Natural killer cell (primary cell): ENCODE measurements around the gene WDR45B. TPM values are rescaled to one million over a fixed set of nuclear protein-coding genes. Genes with fewer than 3 reads are reported as not detected.

Experiments
- ATAC-seq, 3 donors: fragments of 150-1000 bp in 2 of 3; fragments of 200-7000 bp in 1 of 3; cut with Tn5 transposase; 1 replicate in 1 of 3; 2 replicates in 2 of 3; pipeline ENCODE4 v1.10.0; 2021; ENCODE audit warnings: mild to moderate bottlenecking in 2 of 3, moderate library complexity in 2 of 3
- DNase-seq, 2 donors: peaks; one replicate each; pipeline versions ENCODE4 v3.0.0 to v3.0.0-alpha.2; 2013 to 2021; ENCODE audit warnings: mixed read lengths in 1 of 2
- H3K27ac ChIP-seq: one replicate; pipeline ENCODE4 v1.5.1; 2013; ENCODE audit warnings: mild to moderate bottlenecking, low read length
- H3K27me3 ChIP-seq: one replicate; pipeline ENCODE4 v1.6.1; 2013; ENCODE audit warnings: low read length; ENCODE audit not compliant: control insufficient read depth, insufficient read depth
- H3K36me3 ChIP-seq: one replicate; pipeline ENCODE4 v1.6.1; 2013; ENCODE audit warnings: low read length; ENCODE audit not compliant: control insufficient read depth, insufficient read depth
- H3K4me1 ChIP-seq: one replicate; pipeline ENCODE4 v1.6.1; 2013; ENCODE audit warnings: low read length; ENCODE audit not compliant: control insufficient read depth, insufficient read depth
- H3K4me3 ChIP-seq: one replicate; pipeline ENCODE4 v1.5.1; 2013; ENCODE audit warnings: low read length
- H3K9me3 ChIP-seq: one replicate; pipeline ENCODE4 v1.6.1; 2013; ENCODE audit warnings: low read length; ENCODE audit not compliant: control insufficient read depth, insufficient read depth
- H3K27ac Mint-ChIP-seq, 2 donors: one replicate each; pipeline ENCODE4 v1.8.0; 2022; ENCODE audit warnings: mild to moderate bottlenecking in 2 of 2, mixed read lengths in 2 of 2, moderate library complexity in 1 of 2
- H3K27me3 Mint-ChIP-seq, 2 donors: one replicate each; pipeline ENCODE4 v1.8.0; 2022; ENCODE audit warnings: low read depth in 2 of 2, mixed read lengths in 2 of 2
- H3K36me3 Mint-ChIP-seq: one replicate; pipeline ENCODE4 v1.8.0; 2022; ENCODE audit warnings: mixed read lengths
- H3K4me1 Mint-ChIP-seq, 2 donors: one replicate each; pipeline ENCODE4 v1.8.0; 2022; ENCODE audit warnings: mixed read lengths in 2 of 2
- H3K4me3 Mint-ChIP-seq: one replicate; pipeline ENCODE4 v1.8.0; 2022; ENCODE audit warnings: mild to moderate bottlenecking, moderate library complexity, mixed read lengths
- H3K9me3 Mint-ChIP-seq, 2 donors: one replicate each; pipeline ENCODE4 v1.8.0; 2022; ENCODE audit warnings: mixed read lengths in 2 of 2
- CTCF ChIP-seq: fragments of 200-600 bp; IDR thresholded peaks from one replicate; pipeline ENCODE4 v1.8.0; 2022; ENCODE audit warnings: antibody characterized with exemption
- WGBS: methylation state at CpG from one replicate; pipeline ENCODE4 v1.1.7; 2013; ENCODE audit warnings: missing lambda C conversion rate; ENCODE audit not compliant: insufficient coverage; 5-methylcytosine and 5-hydroxymethylcytosine counted together
- intact Hi-C: fragments of 100-400 bp; cut with micrococcal nuclease; formaldehyde crosslinking; loops from one replicate; pipeline ENCODE4 v1.14.2; 2022
- total RNA-seq, 4 donors: library from RNA; stranded (reverse); fragments of 120-200 nt in 1 of 4; gene quantifications; one replicate each; pipeline versions ENCODE4 v1.2.3 to v1.2.4, GENCODE V29; 2013 to 2022

WDR45B gene
- total RNA-seq, 3 donors from 2014 or later (not counting 1 experiment from before 2014, with no cell fraction given), result 81.8 to 112 (median 94.6) TPM

- intact Hi-C loops, result loop anchor here (2.0 kb wide), 1 partner anchor 56 kb away; the partner anchor contains the start of gene WDR45B
- peak overlapping the region; percentile 79 for H3K4me3 Mint-ChIP-seq
- ATAC-seq, result peak; percentile 28 to 43 (median 32)
Observed at GRCh38 chr17:82592289-82592766, 55.9 kb downstream of the WDR45B start.

GRCh38 chr17:82590881-82591539 lies 57.2 kb downstream of the WDR45B start:
- Mint-ChIP-seq H3K27ac (peak overlapping the region; percentile 97 to 98), H3K9me3 (no peaks in the 10 kb centered on the region), H3K36me3 (peaks cover 7% of the 10 kb centered on the region), H3K4me3 (no peak overlapping the region), H3K4me1 (peaks cover 33 to 41% of the 10 kb centered on the region in 2 donors), H3K27me3 (no peaks in the 10 kb centered on the region)
- peaks cover 48% of the 10 kb centered on the region for H3K4me1 ChIP-seq
- no peak for TF ChIP-seq CTCF
- H3K9me3 ChIP-seq, result no peaks in the 10 kb centered on the region
- no peak overlapping the region for H3K4me3 ChIP-seq
- intact Hi-C loops, result no loop called here
- WGBS, result 75% methylated on average over 17 of the region's 17 CpGs
- peak overlapping the region; percentile 86 for H3K27ac ChIP-seq
- DNase-seq (no peak), ATAC-seq (no peak)
- H3K27me3 ChIP-seq, result no peaks in the 10 kb centered on the region
- H3K36me3 ChIP-seq, result peaks cover 11% of the 10 kb centered on the region

More at GRCh38 chr17:82592289-82592766, 55.9 kb downstream of the WDR45B start:
- peaks cover 6% of the 10 kb centered on the region for H3K36me3 ChIP-seq
- peaks cover 52% of the 10 kb centered on the region for H3K4me1 ChIP-seq
- Mint-ChIP-seq H3K9me3 (no peaks in the 10 kb centered on the region), H3K27me3 (no peaks in the 10 kb centered on the region), H3K27ac (peak overlapping the region; percentile 97 to 98), H3K36me3 (peaks cover 1% of the 10 kb centered on the region), H3K4me1 (peaks cover 33 to 46% of the 10 kb centered on the region in 2 donors)
- WGBS, result 64% methylated on average over 9 of the region's 9 CpGs
- no peak overlapping the region for H3K4me3 ChIP-seq
- no peaks in the 10 kb centered on the region for H3K9me3 ChIP-seq
- no peak for TF ChIP-seq CTCF
- peak overlapping the region; percentile 86 for H3K27ac ChIP-seq
- peak in 1 of 2 donors; percentile 25 for DNase-seq
- no peaks in the 10 kb centered on the region for H3K27me3 ChIP-seq

- 89% methylated on average over 4 of the region's 6 CpGs for WGBS
- no peak for TF ChIP-seq CTCF
- Mint-ChIP-seq H3K27me3 (no peaks in the 10 kb centered on the region), H3K36me3 (peaks cover 7% of the 10 kb centered on the region), H3K27ac (peak overlapping the region; percentile 97 to 98), H3K9me3 (no peaks in the 10 kb centered on the region), H3K4me1 (peaks cover 33 to 35% of the 10 kb centered on the region in 2 donors), H3K4me3 (no peak overlapping the region)
- Histone ChIP-seq H3K36me3 (peaks cover 16% of the 10 kb centered on the region), H3K27ac (no peak overlapping the region), H3K4me1 (peaks cover 40% of the 10 kb centered on the region), H3K9me3 (no peaks in the 10 kb centered on the region), H3K27me3 (no peaks in the 10 kb centered on the region), H3K4me3 (no peak overlapping the region)
- no peak for ATAC-seq
- no peak for DNase-seq
- intact Hi-C loops, result no loop called here
Observed at GRCh38 chr17:82590216-82590615, 58.0 kb downstream of the WDR45B start.
